C4-2B (cell line): ENCODE data around the gene HRH2.

Experiments used
- H3K27ac ChIP-seq: fragments of 450-650 bp; 2 replicates; pipeline ENCODE4 v1.5.1; 2017
- ZFX ChIP-seq: fragments of 450-650 bp; IDR thresholded peaks from 2 replicates; pipeline ENCODE4 v1.6.1; 2017
- TF ChIP-seq, protein P1 (sequence below): fragments of 450-650 bp; conservative IDR thresholded peaks from 2 replicates; pipeline ENCODE4 v1.5.1; 2017; ENCODE audit warnings: mild to moderate bottlenecking

The HRH2 gene

DNA sequence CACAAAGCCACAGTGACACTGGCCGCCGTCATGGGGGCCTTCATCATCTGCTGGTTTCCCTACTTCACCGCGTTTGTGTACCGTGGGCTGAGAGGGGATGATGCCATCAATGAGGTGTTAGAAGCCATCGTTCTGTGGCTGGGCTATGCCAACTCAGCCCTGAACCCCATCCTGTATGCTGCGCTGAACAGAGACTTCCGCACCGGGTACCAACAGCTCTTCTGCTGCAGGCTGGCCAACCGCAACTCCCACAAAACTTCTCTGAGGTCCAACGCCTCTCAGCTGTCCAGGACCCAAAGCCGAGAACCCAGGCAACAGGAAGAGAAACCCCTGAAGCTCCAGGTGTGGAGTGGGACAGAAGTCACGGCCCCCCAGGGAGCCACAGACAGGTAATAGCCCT, 26.1 kb downstream of the HRH2 start:
- no peak for TF ChIP-seq ZFX
- TF ChIP-seq, protein P1, sequence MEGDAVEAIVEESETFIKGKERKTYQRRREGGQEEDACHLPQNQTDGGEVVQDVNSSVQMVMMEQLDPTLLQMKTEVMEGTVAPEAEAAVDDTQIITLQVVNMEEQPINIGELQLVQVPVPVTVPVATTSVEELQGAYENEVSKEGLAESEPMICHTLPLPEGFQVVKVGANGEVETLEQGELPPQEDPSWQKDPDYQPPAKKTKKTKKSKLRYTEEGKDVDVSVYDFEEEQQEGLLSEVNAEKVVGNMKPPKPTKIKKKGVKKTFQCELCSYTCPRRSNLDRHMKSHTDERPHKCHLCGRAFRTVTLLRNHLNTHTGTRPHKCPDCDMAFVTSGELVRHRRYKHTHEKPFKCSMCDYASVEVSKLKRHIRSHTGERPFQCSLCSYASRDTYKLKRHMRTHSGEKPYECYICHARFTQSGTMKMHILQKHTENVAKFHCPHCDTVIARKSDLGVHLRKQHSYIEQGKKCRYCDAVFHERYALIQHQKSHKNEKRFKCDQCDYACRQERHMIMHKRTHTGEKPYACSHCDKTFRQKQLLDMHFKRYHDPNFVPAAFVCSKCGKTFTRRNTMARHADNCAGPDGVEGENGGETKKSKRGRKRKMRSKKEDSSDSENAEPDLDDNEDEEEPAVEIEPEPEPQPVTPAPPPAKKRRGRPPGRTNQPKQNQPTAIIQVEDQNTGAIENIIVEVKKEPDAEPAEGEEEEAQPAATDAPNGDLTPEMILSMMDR = no peak
- H3K27ac ChIP-seq = no peak overlapping the region

DNA sequence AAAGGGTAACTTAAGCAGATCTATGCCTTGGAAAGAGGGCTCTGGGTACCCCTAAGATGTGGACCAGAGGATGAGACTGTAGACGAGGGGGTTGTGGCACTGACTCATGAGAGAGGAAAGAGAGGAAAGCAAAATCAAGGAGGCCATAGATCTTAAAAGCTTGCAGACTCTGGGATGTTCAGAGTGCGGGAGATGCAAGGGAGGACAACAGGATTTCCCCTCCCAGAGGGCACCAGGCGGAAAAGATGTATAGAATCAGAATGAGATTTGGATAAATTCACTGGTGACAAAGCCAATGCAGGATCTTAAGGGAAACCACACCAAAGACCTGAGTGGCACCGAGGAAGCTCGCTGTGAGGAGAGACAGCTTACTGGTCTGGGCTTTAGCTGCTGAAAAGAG, 27.1 kb downstream of the HRH2 start:
- H3K27ac ChIP-seq = no peak overlapping the region
- no peak for TF ChIP-seq ZFX
- TF ChIP-seq, protein P1 = no peak

DNA sequence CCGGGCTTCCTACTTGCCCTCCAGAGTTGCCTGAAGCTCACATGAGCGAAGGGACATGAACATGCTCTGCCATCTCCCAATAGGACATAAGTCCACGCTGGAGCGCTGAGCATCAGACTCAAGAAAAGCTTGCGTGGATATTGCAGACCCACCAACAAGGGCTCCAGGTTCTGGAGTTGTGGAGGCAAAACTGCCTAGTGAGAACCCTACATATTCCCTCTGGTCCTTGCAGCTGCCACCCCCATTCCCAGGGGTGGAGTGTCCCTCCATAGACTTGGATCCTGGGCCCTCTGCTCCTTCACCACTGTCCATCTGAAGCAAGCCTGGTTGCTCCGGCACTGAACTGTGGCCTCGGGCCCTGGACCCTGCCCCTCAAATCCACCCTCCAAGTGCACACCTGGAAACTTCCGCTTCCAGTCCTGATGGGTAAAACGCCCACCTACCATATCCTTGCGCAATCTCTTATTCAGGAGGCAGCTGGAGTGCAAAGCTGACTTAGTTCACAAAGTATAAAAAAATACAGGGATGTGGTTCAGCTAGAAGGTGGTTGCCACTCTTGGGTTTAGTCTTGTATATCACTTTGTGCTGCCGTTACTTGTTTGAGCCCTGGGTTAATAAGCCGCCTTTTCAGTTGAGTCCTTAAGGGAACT, 28.0 kb downstream of the HRH2 start:
- TF ChIP-seq, protein P1 = no peak
- TF ChIP-seq ZFX = no peak
- no peak overlapping the region for H3K27ac ChIP-seq

DNA sequence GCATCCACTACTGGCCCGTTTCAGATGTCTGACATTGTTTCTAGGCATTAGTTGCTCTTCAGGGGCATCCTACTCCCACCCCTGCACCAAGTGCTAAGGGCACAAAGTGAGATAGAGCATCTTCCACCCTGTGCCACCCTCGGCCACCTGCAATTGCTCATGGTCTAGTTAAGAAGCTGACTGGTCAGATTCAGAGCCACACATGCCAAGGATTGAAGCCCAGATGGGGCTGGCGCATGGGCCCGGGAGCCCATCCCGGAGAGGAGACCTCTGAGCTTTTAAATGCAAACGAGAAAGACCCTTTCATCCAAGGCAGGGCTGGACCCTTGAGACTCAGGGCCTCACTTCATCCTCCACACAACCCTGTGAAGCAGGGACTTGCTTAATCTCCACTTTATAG, 28.5 kb downstream of the HRH2 start:
- TF ChIP-seq ZFX = no peak
- TF ChIP-seq, protein P1 = no peak
- H3K27ac ChIP-seq = no peak overlapping the region

DNA sequence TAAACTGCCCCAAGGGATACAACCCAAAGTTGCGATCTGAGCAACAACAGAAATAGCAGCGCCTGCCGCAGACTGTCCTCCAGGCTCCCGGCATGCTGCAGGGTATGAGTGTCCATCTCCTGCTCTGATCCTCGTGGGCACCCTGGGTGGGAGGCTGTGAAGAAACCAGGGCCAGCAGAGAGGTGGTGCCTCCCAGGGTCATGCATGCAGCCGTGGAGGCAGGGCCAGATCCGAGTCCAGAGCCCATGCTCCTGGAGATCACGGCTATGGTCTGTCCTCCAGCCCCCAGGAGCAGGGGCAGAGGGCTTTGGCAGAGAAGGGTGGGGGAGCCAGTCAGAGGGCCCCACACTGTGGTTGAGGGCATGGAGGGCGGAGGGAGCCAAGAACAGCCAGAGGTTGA, 29.0 kb downstream of the HRH2 start:
- TF ChIP-seq, protein P1 = no peak
- TF ChIP-seq ZFX = no peak
- no peak overlapping the region for H3K27ac ChIP-seq

DNA sequence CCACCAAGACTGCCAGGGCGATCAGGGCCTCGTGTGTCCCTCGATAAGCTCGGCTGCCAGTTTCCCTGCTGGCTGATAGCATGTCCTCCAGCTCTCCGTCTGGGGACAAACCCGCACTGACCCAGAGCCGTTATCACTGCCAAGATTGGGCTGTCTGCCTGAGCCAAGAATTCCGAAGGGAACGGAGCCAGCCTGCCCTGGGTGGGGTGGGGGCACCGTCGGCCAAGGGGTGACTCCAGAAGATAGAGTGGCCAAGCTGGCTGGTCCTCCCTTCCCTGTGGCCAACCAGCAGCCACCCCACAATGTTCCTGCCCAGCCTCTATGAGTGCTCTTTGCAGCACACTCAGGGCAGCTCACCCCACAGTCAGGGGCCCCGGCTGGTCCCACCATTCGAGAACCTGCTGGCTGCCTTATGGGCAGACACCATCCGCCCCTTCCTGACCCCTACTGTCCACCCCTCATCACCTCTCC, 29.4 kb downstream of the HRH2 start:
- TF ChIP-seq ZFX = no peak
- TF ChIP-seq, protein P1 = no peak
- no peak overlapping the region for H3K27ac ChIP-seq

DNA sequence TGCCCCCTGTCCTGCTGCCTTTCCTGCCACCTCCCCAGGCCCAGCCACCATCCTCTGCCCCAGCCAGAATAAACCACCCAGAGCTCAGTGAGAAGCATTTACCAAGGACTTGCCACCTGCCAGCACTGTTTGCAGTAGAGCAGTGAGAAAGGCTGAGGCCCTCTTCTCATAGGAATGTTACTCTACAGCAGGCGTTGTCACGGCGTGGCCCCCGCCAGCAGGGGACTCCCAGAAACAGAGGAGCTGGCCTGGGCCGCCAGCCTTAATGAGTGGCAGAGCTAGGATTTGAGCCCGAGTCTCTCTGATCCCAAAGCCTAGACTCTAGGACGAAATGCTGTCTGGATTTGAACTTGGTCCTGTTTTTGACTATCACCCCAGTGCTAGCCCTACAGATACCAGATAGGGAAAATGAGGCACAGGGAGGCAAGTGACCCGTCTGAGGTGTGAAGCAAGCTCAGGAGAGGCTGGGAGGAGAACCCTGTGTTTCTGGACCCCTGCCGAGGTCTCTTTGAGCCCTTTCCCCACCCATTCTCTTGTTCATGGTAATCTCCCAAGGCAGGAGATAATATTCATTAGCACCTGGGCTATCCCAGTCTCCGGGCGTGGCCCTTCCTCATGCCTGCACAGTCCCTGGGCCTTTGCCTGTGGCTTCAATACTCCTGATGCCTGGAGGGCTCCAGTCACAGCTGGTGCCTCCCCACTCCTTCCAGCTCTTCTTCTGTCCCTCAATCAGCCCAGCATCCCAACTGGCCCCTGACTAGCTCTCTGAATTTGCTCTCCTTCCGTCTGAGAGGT, 30.7 kb downstream of the HRH2 start:
- no peak for TF ChIP-seq ZFX
- TF ChIP-seq, protein P1 = no peak
- H3K27ac ChIP-seq = no peak overlapping the region
